Measurements from ENCODE around the gene SLC5A8. TPM values are rescaled to one million over a fixed set of nuclear protein-coding genes. Genes with fewer than 3 reads are reported as not detected.

The SLC5A8 gene
- total and polyA plus RNA-seq, 2 donors (not counting 1 experiment from before 2014, with no cell fraction given) = not detected

DNA sequence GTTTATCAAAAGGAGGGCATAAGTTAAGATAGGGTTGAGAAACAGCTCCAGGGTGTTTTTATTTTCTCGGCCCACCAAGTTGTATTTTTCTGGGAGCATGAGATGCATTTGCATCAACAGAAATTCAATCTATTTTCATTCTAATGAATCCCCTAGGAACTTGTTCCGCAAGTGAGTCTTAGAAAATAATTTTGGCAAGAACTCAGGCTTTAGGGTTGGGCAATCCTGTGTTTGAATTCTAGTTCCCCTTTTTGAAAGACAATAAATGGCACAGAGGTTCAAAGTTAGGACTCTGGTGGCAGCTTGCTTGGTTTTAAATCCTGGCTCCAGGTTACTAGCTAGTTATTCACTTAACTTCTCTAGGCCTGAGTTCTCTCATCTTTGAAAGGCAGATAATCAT lies 23.7 kb downstream of the SLC5A8 start:
- intact Hi-C loops (cut with micrococcal nuclease) = no loop called here
- H3K4me1 ChIP-seq (ENCODE audit: control insufficient read depth in 2 of 2, insufficient read depth in 2 of 2, low read length in 2 of 2) = no peaks in the 10 kb centered on the region
- no peak overlapping the region for H3K4me3 ChIP-seq (ENCODE audit: control extremely low read depth in 1 of 5, extremely low read depth in 1 of 5, insufficient read depth in 1 of 5, low read depth in 2 of 5, low read length in 4 of 5)
- no peak for DNase-seq
- CTCF ChIA-PET = no interaction called here
- POLR2A ChIA-PET = no interaction called here
- no peak for ATAC-seq (ENCODE audit: low read depth)
- no peak overlapping the region for H3K4me2 ChIP-seq (replicated peaks; ENCODE audit: low read depth, low read length, poor library complexity, severe bottlenecking)
- H3K36me3 ChIP-seq (replicated peaks in 1 of 2; ENCODE audit: control extremely low read depth in 1 of 2, control insufficient read depth in 1 of 2, extremely low read depth in 1 of 2, insufficient read depth in 2 of 2, low read length in 1 of 2) = no peaks in the 10 kb centered on the region
- no peak overlapping the region for H3K9ac ChIP-seq (ENCODE audit: low read length)
- H3K4me1 Mint-ChIP-seq = no peaks in the 10 kb centered on the region
- peaks cover 4% of the 10 kb centered on the region for H3K27me3 Mint-ChIP-seq
- H3K27ac ChIP-seq (ENCODE audit: low read length in 2 of 2) = no peak overlapping the region
- no CpG with 5 or more reads among the region's 2 CpGs for WGBS (ENCODE audit: insufficient coverage)
- H3K9me3 ChIP-seq (ENCODE audit: control extremely low read depth in 1 of 3, control insufficient read depth in 2 of 3, insufficient read depth in 1 of 3, low read length in 2 of 3) = peaks cover 0 to 1% (median 0%) of the 10 kb centered on the region in 3 donors
- no peaks in the 10 kb centered on the region for H3K9me3 Mint-ChIP-seq (ENCODE audit: insufficient read depth)
- no peak overlapping the region for H2AFZ ChIP-seq (ENCODE audit: insufficient read depth, low read depth, low read length, poor library complexity, severe bottlenecking)
- H4K20me1 ChIP-seq (ENCODE audit: control insufficient read depth, insufficient read depth, low read length, poor library complexity, severe bottlenecking) = no peaks in the 10 kb centered on the region
- H3K27me3 ChIP-seq (replicated peaks in 1 of 4; ENCODE audit: control extremely low read depth in 1 of 4, control insufficient read depth in 3 of 4, insufficient read depth in 4 of 4, low read length in 3 of 4) = no peaks in the 10 kb centered on the region
- H3K4me3 Mint-ChIP-seq = no peak overlapping the region
- TF ChIP-seq, protein P1, sequence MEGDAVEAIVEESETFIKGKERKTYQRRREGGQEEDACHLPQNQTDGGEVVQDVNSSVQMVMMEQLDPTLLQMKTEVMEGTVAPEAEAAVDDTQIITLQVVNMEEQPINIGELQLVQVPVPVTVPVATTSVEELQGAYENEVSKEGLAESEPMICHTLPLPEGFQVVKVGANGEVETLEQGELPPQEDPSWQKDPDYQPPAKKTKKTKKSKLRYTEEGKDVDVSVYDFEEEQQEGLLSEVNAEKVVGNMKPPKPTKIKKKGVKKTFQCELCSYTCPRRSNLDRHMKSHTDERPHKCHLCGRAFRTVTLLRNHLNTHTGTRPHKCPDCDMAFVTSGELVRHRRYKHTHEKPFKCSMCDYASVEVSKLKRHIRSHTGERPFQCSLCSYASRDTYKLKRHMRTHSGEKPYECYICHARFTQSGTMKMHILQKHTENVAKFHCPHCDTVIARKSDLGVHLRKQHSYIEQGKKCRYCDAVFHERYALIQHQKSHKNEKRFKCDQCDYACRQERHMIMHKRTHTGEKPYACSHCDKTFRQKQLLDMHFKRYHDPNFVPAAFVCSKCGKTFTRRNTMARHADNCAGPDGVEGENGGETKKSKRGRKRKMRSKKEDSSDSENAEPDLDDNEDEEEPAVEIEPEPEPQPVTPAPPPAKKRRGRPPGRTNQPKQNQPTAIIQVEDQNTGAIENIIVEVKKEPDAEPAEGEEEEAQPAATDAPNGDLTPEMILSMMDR (IDR thresholded peaks at IDR 0.05) = no peak
- no peak for TF ChIP-seq EZH2 (IDR thresholded peaks at IDR 0.05; ENCODE audit: borderline replicate concordance, insufficient read depth, low read depth, low read length, poor library complexity, severe bottlenecking)
- H3K79me2 ChIP-seq (ENCODE audit: control insufficient read depth, insufficient read depth, low read length) = no peaks in the 10 kb centered on the region
- no peak overlapping the region for H3K27ac Mint-ChIP-seq

DNA sequence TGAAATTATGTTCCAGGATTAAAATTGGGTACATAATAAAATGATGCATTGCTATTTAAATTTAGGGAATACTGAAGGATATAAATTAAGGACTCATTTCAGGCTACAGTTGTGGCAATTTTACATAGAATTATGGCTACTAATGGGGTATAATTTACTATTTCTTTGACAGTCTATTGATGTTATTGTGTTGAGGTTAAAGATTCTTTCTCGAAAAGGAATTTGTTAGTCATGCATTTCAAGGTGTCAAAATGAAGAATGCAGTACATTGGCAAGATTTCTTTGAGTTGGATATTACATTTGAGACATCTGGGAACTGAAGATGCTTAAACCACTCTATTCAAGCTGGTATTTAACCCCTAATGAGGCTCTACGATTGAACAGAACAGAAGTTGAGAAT lies 28.3 kb downstream of the SLC5A8 start:
- POLR2A ChIA-PET = no interaction called here
- no peaks in the 10 kb centered on the region for H3K4me1 Mint-ChIP-seq
- CTCF ChIA-PET = interaction anchor here (0.5 kb wide), 1 partner anchor 607 kb away, joined by 4 read pairs; no protein-coding TSS in a partner anchor

More for the DNA sequence above, 28.3 kb downstream of the SLC5A8 start:
- ATAC-seq (ENCODE audit: low read depth) (no peak), DNase-seq (no peak)
- Histone ChIP-seq H3K4me3 (ENCODE audit: control extremely low read depth in 1 of 5, extremely low read depth in 1 of 5, insufficient read depth in 1 of 5, low read depth in 2 of 5, low read length in 4 of 5) (no peak overlapping the region), H3K27ac (ENCODE audit: low read length in 2 of 2) (no peak overlapping the region), H3K9me3 (ENCODE audit: control extremely low read depth in 1 of 3, control insufficient read depth in 2 of 3, insufficient read depth in 1 of 3, low read length in 2 of 3) (peaks cover 0 to 1% (median 0%) of the 10 kb centered on the region in 3 donors), H3K4me1 (ENCODE audit: control insufficient read depth in 2 of 2, insufficient read depth in 2 of 2, low read length in 2 of 2) (no peaks in the 10 kb centered on the region), H4K20me1 (ENCODE audit: control insufficient read depth, insufficient read depth, low read length, poor library complexity, severe bottlenecking) (no peaks in the 10 kb centered on the region), H3K27me3 (replicated peaks in 1 of 4; ENCODE audit: control extremely low read depth in 1 of 4, control insufficient read depth in 3 of 4, insufficient read depth in 4 of 4, low read length in 3 of 4) (no peaks in the 10 kb centered on the region), H3K4me2 (replicated peaks; ENCODE audit: low read depth, low read length, poor library complexity, severe bottlenecking) (no peak overlapping the region), H2AFZ (ENCODE audit: insufficient read depth, low read depth, low read length, poor library complexity, severe bottlenecking) (no peak overlapping the region), H3K9ac (ENCODE audit: low read length) (no peak overlapping the region), H3K79me2 (ENCODE audit: control insufficient read depth, insufficient read depth, low read length) (no peaks in the 10 kb centered on the region), H3K36me3 (replicated peaks in 1 of 2; ENCODE audit: control extremely low read depth in 1 of 2, control insufficient read depth in 1 of 2, extremely low read depth in 1 of 2, insufficient read depth in 2 of 2, low read length in 1 of 2) (no peaks in the 10 kb centered on the region)
- WGBS (ENCODE audit: insufficient coverage) = 94% methylated on average over 2 of the region's 2 CpGs
- H3K27ac Mint-ChIP-seq = no peak overlapping the region
- H3K9me3 Mint-ChIP-seq (ENCODE audit: insufficient read depth) = no peaks in the 10 kb centered on the region
- no peak overlapping the region for H3K4me3 Mint-ChIP-seq
- TF ChIP-seq, protein P1 (IDR thresholded peaks at IDR 0.05) = no peak
- TF ChIP-seq EZH2 (IDR thresholded peaks at IDR 0.05; ENCODE audit: borderline replicate concordance, insufficient read depth, low read depth, low read length, poor library complexity, severe bottlenecking) = no peak
- H3K27me3 Mint-ChIP-seq = peaks cover 4% of the 10 kb centered on the region
- intact Hi-C loops (cut with micrococcal nuclease) = no loop called here
